Left ventricle myocardium superior (tissue), 1 donor: ENCODE results near the gene KLHDC8A. TPM values are rescaled to one million over a fixed set of nuclear protein-coding genes. Genes with fewer than 3 reads are reported as not detected.

Experiments
- ATAC-seq: fragments of 200-7000 bp; cut with Tn5 transposase; one replicate; pipeline ENCODE4 v1.9.1; 2020; ENCODE audit warnings: mild to moderate bottlenecking, moderate library complexity
- DNase-seq: peaks from one replicate; pipeline ENCODE4 v3.0.0-alpha.2; 2020
- intact Hi-C: fragments of 100-400 bp; cut with micrococcal nuclease; formaldehyde crosslinking; loops from one replicate; pipeline ENCODE4 v1.11.0; 2022
- total RNA-seq: library from RNA; stranded (reverse); fragmentation: NEBNext Ultra II Directional; extraction: Animal tissue kit (Norgen Biotek cat#: 25700); gene quantifications from one replicate; pipeline ENCODE4 v1.2.1, GENCODE V29; 2021
- donor health status: DM: no; HTN: yes; CAD: no; lungs with severe emphysema.

Gene KLHDC8A
- total RNA-seq, 1 donor from 2014 or later: not detected

DNA sequence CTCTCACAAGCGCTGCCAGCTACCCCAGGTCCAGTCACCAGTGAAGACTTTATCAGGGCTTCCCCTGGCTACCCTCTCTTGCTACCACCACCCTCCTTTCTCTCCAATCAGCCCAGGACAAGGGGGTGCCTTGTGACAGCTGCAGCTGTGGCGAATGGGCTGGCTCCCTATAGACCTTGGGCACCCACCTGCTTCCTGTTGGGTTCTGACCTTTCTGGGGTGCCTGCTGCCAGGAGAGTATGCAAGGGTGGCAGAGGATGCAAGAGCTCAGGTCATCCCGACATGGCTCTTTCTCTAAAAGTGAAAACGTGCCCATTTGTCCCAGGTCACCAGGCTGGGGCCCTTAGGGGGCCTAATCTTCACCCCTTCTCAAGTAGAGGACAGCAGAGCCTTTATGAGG, 6.6 kb downstream of the KLHDC8A start:
- intact Hi-C loops: no loop called here
- ATAC-seq: no peak
- DNase-seq: no peak

DNA sequence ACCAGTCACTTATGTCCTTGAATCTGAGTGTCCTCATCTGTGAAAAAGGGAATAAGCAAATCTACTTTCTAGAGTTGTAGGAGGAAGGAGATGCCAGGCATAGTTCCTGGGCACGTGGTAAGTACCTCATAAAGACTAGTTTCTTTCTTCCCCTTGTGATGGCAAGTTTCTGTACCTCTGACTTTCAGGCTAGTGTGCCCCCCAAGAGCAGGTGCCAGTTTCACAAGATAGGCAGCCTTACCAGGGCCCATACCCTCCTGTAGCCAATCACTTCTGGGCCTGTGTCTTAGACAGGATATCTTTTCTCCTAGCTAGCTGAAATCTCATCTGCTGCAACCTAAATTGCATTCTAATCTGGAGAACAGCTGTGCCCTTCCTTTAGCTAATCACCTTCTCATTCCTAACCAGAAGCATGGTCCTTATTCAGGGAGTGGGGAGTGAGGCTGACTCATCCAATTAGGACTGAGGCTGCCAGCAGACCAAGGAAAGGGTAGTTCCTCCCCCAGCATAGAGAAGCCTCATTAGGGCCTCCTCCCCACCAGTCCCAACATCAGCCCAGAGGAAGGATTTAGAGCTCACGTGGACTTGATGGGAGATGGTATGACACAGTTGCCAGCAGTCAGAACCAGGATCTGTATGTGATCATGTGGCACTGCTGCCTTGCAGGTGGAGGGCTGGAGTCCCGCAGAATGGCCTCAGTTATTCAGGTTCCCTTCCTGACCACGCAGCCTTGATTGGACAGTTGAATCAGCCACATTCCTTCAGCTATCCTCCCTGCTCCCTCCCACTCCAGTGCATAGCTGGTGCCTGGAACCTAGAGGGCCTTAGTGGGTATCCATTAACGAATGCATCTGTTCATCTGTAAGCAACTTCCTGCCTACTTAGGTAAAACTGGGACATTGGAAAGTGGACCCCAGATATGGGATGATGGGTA, 7.9 kb downstream of the KLHDC8A start:
- no peak for DNase-seq
- no peak for ATAC-seq
- intact Hi-C loops: no loop called here

DNA sequence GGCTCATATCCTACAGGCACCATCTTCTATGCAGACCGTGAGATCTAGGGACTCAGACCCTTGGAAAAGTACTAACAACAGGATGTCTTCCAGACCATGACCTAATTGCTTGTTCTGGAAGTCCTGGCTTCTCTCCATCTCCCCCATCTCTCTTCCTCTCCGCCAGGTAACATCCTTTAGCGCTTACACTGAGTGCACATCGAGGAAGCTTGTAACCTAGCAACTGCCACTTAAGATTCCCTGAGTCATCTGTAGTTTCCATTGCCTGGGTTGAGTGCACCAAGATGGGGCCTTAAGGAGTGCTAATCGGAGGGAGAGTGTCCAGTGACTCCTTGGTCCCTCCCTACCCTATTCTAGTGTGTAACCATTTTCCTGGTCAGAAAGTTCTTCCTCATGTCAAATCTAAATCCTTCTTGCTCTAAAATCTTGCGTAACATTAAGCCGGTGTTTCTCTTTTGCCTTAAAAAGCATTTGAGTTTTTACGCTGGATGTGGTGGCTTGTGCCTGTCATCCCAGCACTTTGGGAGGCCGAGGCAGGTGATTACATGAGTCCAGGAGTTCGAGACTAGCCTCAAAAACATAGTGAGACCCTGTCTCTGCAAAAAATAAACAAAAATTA, 9.7 kb downstream of the KLHDC8A start:
- ATAC-seq (no peak), DNase-seq (no peak)
- intact Hi-C loops: no loop called here

DNA sequence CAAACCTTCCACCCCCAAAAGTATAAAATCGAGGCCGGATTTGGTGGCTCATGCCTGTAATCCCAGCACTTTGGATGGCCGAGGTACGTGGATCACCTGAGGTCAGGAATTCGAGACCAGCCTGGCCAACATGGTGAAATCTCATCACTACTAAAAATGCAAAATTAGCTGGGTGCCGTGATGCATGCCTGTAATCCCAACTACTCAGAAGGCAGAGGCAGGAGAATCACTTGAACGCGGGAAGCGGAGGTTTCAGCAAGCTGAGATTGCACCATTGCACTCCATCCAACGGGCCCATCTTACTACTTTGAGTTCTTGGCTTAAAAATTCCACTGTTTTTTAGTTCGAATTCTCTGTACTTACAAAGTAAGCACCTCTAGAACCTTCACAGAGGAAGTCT, 11.0 kb downstream of the KLHDC8A start:
- ATAC-seq (no peak), DNase-seq (no peak)
- intact Hi-C loops: no loop called here

DNA sequence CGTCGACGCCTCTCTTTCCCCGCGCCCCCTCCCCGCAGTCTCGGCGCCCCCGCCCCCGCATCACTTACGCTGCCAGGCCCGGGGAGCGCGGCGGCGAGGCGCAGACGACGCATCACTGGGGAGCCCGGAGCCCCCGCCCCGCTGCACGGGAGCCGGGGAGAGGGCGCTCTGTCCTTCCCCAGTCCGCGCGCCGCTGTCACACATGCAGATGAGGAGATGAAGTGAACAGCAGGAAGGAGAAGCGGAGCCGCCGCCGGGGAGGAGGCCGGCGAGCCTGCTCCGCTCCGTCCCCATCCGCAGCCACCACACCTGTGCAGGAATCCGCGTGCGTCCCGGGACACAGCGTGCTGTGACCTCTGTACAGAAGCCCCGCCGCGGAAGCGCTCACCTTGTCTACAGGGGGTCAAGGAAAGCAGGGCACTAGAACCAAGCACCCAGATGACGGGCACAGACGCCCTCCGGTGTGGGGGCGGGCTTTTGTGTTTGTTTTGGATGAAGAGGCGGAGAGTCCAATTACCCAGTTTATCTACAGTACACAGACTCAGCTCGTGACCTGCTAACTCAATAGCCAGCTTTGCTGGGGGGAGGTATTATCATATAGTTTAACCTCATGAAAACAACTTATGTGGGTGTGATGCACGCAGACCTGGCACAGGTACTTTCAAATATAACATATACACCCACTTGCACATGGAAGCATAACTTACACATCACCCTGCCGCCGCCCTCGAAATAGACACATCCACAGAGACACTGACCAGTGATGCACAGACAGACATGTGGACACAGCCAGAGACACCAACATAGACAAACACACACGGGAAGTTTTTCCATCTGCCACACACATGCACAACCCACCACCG, 12.4 kb downstream of the KLHDC8A start:
- ATAC-seq: peak; percentile 56
- intact Hi-C loops: no loop called here
- peak; percentile 40 for DNase-seq

DNA sequence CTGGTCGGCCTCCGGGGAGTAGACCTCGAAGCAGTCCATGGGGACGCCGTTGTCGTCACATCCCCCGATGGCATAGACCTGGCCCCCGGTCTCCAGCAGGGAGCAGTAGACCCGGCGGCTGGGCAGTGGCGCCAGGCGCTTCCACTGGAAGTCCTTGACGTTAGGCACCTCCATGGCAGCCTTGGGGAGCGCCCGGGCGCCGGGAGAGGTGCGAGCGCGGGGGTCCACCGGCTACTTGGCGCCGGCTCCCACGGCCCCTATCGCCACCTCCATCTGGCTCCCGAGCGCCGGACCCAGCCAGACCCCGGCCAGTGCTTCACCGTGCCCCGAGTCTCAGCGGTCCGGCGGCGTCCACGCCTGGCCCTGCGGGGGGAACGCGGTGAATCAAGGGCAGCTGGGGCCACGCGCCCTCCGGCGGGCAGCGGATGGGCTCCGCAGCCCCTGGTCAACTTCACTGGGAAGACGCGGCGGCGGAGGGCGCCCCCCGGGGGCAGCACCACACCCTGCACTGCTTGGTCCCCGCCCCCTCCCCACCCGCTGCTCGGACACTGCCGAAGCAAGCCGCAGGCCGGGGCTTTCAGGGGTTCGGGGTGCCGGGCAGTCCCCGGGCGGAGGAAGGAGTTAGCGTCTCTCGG, 13.2 kb downstream of the KLHDC8A start:
- intact Hi-C loops: no loop called here
- DNase-seq (peak; percentile 33), ATAC-seq (peak; percentile 42)

DNA sequence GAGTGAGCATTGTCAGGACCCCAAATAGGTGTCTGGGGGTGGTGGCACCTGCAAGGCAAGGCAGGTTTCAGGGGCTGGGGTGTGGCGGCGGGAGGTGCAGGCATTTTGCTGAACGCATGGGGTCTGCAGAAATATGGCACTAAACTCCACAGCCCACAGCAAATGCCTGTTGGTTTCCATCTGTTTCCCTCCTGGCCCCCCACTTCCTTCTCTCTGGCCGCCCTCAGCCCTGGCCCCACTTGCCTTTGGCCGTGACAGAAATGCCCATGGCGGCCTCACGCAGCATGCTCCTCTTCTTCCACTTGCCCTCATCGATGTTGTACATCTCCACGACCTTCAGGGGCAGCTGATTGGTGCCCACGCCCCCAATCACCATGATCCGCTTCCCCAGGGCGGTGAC, 13.7 kb downstream of the KLHDC8A start:
- intact Hi-C loops: no loop called here
- no peak for DNase-seq
- ATAC-seq: no peak

DNA sequence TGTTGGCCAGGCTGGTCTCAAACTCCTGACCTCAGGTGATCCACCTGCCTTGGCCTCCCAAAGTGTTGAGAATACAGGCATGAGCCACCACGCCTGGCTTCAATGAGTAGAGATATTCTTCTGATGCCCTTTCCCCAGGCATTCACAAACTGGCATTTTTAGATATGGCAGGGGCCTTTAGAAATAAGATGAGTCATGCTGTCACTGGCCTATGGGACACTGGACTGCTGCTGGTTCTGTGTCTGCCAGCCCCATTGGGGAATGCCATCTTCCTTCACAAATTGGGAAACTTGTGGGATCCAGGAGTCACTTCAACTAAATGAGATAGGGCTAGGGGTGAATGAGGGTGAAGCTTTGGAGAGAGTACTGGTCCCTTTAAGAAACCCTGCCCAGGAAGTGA, 16.0 kb downstream of the KLHDC8A start:
- no peak for ATAC-seq
- intact Hi-C loops: no loop called here

DNA sequence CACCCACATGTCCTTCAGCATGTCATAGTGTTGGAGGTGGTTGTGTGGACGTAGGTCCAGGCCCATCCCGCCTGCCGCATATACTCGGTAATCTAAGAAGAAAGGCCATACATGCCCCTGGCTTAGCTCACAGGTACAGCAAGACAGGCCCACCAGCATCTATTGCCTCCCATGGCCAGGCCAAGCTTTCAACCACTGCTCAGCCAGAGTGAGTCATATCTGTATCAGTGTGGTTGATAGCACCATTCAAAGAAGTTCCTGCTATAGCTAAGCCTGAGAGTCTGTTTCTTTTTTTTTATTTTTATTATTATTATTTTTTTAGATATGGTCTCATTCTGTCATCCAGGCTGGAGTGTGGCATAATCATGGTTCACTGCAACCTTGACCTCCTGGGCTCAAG, 17.0 kb downstream of the KLHDC8A start:
- intact Hi-C loops: no loop called here
- no peak for ATAC-seq

More for the DNA sequence above, 16.0 kb downstream of the KLHDC8A start:
- no peak for DNase-seq

DNA sequence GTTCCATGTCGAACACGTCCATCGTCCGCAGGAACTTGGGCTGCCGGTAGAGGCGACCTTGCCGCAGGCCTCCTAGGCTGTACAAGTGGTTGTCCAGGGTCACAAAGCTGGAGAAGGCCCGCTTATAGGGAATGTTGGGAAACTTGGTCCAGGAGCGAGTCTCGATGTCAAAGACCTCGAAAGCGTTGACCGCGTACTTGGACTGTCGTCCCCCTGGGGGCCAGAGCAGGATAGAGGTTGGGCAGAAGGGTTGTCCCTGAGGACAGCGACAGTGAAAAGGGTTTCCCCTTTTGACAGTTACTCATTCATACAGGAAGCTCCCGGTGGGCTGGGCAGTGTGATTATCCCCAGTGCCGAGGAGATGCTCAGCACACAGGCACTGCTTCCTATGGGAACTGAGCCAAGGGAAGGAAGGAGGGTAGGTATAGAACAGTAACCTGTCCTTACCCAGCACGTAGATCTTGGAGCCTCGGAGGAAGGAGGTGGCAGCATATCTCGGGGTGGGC, 17.5 kb downstream of the KLHDC8A start:
- intact Hi-C loops: no loop called here

More for the DNA sequence above, 17.0 kb downstream of the KLHDC8A start:
- no peak for DNase-seq

DNA sequence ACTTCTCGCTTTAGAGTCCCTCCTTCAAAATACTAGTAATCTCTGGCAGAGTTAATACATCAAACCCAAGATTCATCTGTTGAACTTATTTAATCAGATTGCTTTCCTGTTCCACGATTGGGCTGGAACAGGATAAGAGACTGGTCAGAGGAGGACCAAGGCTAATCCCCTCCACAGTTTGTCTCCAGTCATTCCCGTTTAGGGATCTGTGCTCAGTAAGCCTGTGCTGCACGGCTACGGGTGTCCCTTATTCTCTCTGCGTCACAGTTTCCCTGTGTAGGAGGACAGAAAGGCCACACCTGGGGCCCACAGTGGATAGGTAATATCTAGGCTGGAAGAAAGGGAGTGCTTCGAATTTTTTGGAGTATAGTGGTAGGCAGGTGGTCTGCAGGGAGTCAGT, 18.7 kb downstream of the KLHDC8A start:
- intact Hi-C loops: no loop called here
- ATAC-seq (no peak), DNase-seq (no peak)

More for the DNA sequence above, 17.5 kb downstream of the KLHDC8A start:
- ATAC-seq: no peak
- DNase-seq: no peak

DNA sequence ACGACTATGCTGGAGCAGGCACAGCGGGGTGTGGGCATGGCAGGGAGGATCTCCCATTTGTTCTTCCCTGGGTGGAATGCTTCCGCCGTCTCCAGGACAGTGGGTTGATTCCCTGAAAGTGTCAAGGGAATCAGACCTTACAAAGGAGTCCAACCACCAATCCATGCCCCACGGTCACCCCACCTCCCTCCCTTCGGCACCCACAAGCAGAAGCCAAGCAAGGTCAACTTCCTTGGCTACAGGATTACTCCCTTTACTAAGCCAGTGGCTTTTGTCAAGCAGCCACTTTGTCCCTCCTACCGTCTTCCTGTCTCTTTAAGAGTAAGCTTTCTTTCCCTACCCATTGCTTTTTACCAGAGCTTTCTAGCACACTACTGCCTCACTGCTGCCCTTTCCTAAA, 19.2 kb downstream of the KLHDC8A start:
- intact Hi-C loops: no loop called here
- no peak for DNase-seq
- ATAC-seq: no peak

DNA sequence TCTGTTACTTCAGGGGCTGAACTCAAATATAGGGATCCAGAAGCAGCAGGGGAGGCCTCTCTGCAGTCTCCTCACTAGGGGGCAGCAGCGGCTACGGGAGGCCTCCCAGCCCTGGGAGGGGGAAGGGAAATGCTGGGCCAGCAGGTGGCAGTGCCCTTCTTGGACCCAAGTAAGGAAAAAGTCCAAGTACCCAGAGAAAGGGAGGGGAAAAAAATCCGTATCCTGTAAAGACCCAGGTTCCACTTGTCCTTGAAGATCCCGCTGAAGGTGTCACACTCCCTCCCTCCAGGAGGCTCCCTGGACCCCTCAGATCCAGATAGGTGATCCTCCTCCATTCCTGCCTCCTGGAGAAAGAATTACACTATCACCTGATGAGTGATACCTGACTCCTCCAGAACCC, 21.0 kb downstream of the KLHDC8A start:
- ATAC-seq (peak; percentile 86), DNase-seq (peak; percentile 73)
- intact Hi-C loops: no loop called here

DNA sequence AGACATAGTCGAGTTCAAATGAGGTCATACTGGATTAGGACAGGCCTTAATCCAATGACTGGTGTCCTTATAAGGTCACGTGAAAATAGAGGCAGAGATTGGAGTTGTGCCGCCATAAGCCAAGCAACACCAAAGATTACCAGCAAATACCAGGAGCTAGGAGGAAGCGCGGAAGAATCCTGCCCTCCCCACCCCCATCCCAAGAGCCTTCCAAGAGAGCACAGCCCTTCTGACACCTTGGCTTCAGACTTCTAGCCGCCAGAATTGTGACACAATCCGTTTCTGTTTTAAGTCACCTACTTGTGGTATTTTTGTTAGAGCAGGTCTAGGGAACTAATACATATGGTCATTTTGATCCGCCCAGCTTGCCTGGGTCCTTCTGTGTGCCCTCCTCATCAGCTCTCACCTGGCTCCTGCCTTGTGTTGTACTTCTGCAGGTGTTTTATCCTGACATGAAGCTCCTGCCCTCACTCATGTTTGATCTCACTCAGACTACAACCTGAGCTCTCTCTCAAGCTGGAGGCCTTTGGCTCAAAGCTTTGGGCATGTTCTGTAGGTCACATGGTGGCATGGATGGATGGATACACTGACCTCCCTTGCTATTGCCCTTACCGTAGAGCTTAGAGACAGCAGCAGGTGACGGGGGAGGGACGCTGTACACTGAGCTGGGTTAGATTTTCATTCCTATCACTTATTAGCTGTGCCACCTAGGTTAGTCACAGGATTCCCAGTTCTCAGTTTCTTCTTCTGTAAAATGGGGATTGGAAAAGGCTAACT, 24.5 kb downstream of the KLHDC8A start:
- ATAC-seq (no peak), DNase-seq (no peak)
- intact Hi-C loops: no loop called here

DNA sequence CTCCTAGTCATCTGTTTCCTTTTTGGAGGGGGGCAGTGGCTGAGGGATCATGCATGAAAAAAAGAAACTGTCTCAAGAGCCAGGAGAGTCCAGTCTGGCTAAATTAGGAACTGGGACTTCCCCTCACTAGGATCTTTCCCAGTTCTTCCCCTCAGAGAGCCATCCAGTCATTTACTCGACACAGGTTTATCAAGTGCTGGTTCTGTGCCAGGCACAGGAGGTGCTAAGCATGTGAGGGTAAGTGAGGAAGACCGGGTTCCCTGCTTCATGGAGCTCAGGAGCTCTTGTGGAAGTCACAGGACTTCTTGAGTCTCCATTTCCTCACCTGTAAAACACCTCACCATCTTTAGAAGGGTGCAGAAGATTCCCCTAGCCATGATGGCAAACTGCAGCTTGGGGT, 26.6 kb downstream of the KLHDC8A start:
- ATAC-seq: no peak
- DNase-seq: no peak
- intact Hi-C loops: no loop called here

DNA sequence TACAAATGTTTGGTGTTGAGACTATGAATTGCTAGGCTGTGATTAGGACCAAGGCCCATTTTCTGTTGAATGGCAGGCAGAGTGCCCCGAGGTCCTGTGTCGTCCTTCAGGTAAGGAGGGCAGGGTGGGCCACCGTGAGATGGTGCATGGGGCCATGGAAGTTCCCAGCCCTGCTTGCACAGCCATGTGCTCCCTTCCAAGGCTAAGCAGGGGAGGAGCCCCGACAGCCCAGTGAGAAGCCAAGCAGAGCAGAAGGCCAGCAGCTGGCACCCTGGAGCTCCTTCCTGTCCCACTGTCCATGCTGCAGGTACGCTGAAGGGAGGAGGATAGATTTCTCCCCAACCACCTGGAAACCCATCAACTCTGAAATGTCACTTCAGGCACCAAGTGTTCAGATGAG, 27.0 kb downstream of the KLHDC8A start:
- intact Hi-C loops: no loop called here
- no peak for ATAC-seq

DNA sequence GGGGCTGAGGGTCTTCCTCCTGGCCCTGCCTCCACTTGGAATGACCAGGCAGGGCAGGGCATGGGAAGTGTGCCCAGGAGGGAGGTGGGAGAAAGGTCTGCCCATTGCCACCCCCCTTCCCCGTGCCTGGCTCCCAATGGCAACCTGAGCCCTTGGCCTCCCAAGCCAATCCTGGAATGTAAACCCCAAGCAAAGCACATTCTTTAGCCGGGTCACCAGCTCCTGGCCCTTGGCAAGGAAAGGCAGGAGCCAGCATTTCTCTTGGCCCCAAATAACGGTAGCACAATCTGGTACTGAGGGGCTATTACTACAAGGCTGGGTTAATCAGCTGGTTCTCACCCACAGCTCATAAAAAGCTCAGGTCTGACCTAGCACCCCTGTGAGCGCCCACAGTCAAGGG, 28.2 kb downstream of the KLHDC8A start:
- DNase-seq (no peak), ATAC-seq (no peak)
- intact Hi-C loops: no loop called here

More for the DNA sequence above, 27.0 kb downstream of the KLHDC8A start:
- no peak for DNase-seq

DNA sequence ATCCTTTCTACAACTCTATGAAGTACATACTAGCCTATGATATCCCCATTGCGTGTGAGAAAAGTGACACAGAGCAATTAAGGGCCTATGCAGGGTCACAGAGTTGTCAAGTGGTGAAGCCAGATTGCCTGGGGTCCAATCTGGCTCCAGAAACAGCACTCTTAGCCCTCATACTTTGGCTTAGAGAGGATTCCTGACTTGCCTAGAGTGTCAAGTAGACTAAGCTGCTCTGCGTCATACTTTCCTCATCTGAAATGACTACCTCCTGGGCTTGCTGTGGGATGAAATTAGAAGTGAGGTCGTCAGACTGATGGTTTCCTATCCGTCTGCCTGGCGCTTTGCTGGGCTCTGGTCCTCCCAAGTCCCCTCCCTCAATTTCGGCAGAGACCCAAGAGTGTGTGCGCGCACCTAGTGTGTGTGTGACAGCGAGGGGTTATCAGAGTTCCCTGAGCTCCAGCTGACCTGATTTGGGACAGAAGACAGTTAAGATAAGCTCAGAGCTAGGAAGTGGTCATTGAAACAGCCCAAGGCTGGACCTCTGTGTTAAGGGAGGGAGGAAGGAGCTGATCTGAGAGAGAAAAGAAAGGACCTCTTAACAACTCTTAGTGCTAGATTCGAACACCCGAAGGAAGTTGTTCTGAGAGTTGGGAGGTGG, 29.8 kb downstream of the KLHDC8A start:
- intact Hi-C loops: no loop called here
- ATAC-seq (no peak), DNase-seq (no peak)
